Head of caudate nucleus (tissue), 42 donors: ENCODE measurements around the gene FAM156A.
"Not testable (repeated sequence)": the region's sequence is repeated elsewhere in the genome, so short reads cannot be mapped to it uniquely, and the experiment has no call there.

Source experiments
- DNase-seq, 42 donors: peaks; one replicate each; pipeline versions ENCODE4 v3.0.0 to v3.0.0-alpha.2; 2020 to 2021; ENCODE audit warnings: mixed read lengths in 7 of 42
- intact Hi-C: fragments of 100-400 bp; cut with DNase I; formaldehyde crosslinking; loops from one replicate; pipeline ENCODE4 v1.15.0; 2022

FAM156A gene

GRCh38 chrX:52974336-52974992, 16.1 kb upstream of the FAM156A start:
- intact Hi-C loops: not testable (repeated sequence)
- peak in 1 of 42 donors; percentile 7 for DNase-seq

- intact Hi-C loops, DNase-seq: not testable (repeated sequence)
Observed at GRCh38 chrX:52967922-52968321, 9.6 kb upstream of the FAM156A start.

GRCh38 chrX:52966993-52967738, 8.8 kb upstream of the FAM156A start:
- intact Hi-C loops: not testable (repeated sequence)

GRCh38 chrX:52958961-52959360, 643 bp upstream of the FAM156A start:
- intact Hi-C loops, DNase-seq: not testable (repeated sequence)

More at GRCh38 chrX:52966993-52967738, 8.8 kb upstream of the FAM156A start:
- DNase-seq: not testable (repeated sequence)

GRCh38 chrX:52949884-52950283, 8.4 kb downstream of the FAM156A start:
- intact Hi-C loops, DNase-seq: not testable (repeated sequence)

GRCh38 chrX:52949325-52949724, 9.0 kb downstream of the FAM156A start:
- DNase-seq, intact Hi-C loops: not testable (repeated sequence)

GRCh38 chrX:52948265-52948664, 10.1 kb downstream of the FAM156A start:
- intact Hi-C loops, DNase-seq: not testable (repeated sequence)

GRCh38 chrX:52947501-52947900, 10.8 kb downstream of the FAM156A start:
- DNase-seq, intact Hi-C loops: not testable (repeated sequence)

GRCh38 chrX:52945838-52946494, 12.4 kb downstream of the FAM156A start:
- DNase-seq, intact Hi-C loops: not testable (repeated sequence)

GRCh38 chrX:52941728-52942127, 16.6 kb downstream of the FAM156A start:
- DNase-seq, intact Hi-C loops: not testable (repeated sequence)

GRCh38 chrX:52940704-52941103, 17.6 kb downstream of the FAM156A start:
- DNase-seq, intact Hi-C loops: not testable (repeated sequence)

- intact Hi-C loops: not testable (repeated sequence)
- DNase-seq: peak in 1 of 42 donors; percentile 21
Observed at GRCh38 chrX:52935470-52935784, 22.9 kb downstream of the FAM156A start.

GRCh38 chrX:52934704-52935469, 23.4 kb downstream of the FAM156A start:
- DNase-seq: peak; percentile 81 to 98 (median 97)
- intact Hi-C loops: no loop called here

- intact Hi-C loops: no loop called here
- DNase-seq: peak in 1 of 42 donors; percentile 34
Observed at GRCh38 chrX:52933976-52934703, 24.2 kb downstream of the FAM156A start.

GRCh38 chrX:52933213-52933612, 25.1 kb downstream of the FAM156A start:
- intact Hi-C loops: no loop called here
- DNase-seq: no peak

GRCh38 chrX:52930214-52930613, 28.1 kb downstream of the FAM156A start:
- intact Hi-C loops, DNase-seq: not testable (repeated sequence)

GRCh38 chrX:52923781-52924241, 34.5 kb downstream of the FAM156A start:
- DNase-seq: peak in 4 of 42 donors; percentile 16 to 38 (median 20)
- intact Hi-C loops: no loop called here

- intact Hi-C loops, DNase-seq: not testable (repeated sequence)
Observed at GRCh38 chrX:52914704-52915103, 43.6 kb downstream of the FAM156A start.
